HG02938 (cell line): ENCODE measurements around the gene OBP2B.
"Not testable (repeated sequence)": the region's sequence is repeated elsewhere in the genome, so short reads cannot be mapped to it uniquely, and the experiment has no call there.

ENCODE experiments used
- ATAC-seq: cut with Tn5 transposase; IDR thresholded peaks from one replicate; pipeline ENCODE4 v1.9.1; 2021; ENCODE audit warnings: mild to moderate bottlenecking, moderate library complexity; ENCODE audit not compliant: unreplicated experiment

Gene OBP2B

GRCh38 chr9:133223159-133223756, 14.2 kb upstream of the OBP2B start:
- not testable (repeated sequence) for ATAC-seq

DNA sequence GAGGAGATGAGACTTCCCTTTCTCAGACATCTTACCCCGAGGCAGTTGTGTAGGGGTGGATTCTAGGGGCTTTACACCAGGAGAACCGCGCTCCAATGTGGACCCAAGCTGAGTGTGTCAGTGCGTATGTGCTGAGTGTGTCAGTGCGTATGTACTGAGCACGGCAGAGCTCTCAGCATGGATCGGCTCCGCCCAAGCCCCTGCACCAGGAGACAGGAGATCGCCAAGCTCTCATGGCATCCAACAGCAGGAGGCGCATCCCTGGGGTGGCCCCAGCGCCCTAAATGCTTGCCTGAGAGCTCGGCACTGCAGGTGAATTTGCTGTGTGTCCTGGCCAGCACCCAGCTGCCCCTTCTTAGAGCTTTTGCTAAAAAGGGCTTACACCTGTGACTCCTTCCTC, 12.9 kb upstream of the OBP2B start:
- ATAC-seq = not testable (repeated sequence)

DNA sequence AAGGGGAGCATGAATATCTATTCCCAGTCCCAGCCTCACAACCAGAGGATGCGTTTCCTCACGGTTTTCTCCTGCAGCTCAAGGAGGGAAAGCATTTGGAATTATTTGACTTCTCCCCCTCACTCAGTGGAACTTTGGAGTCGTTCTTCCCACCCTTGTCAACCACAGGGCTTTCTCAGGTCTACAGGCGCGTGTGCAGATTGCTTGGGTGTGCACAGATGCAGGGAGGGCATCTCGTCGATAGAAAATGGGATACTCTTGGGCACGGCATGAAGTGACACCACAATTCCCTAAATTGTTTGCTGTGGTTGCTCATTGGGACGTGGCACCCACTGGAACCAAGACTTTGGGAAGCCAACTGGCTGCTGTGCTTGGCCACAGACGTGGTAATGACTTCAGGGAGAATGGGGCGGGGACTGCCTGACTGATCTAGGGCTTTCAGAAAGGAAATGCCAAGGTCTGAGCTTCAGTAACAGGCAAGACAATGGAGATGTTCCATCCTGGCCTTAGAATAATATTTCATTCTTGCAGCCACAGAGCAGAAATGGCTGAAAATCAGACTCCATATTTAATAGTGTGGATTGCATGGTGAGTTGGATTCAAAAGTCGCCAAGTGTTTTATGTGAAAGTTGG, 12.2 kb upstream of the OBP2B start:
- ATAC-seq = no peak

DNA sequence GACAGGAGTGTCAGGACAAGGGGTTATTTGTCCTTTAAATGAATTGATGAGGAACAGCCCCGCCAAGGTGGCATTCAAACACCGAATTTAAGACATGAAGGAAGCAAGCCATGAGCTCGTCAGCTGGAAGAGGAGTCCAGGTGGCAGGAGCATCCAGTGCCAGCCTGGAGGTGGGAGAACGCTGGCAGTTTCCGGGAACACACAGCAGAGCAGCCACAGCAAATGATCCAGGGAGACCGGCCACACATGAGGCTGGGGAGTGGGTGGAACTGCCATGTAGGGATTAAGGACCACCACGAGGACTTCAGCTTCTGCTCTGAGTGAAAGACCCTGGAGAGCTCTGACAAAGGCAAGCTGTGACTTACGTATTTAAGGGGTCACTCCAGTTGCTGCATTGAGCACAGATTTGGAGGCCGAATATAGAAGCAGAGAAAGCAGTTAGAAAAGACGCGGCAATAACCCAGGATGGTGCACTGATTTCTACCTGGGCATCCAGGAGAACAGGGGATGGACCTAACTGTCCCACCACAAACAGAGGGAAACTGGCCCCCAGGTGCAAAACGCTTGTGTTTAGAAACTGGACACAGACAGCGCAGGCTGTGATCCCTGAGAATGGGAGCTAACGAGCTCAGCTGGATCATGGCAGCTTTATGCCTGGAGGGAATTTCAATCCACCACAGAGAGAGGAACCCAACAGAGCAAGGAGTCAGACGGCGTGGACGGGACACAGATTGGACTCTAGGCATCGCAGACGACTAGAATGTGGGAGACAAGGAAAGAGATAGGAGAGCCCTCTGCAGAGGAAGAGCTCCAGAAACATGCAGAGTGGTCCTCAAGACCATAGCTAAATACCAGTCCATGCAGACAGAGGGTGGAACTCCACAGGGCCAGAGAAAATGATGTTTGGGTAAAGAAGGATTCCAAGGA, 9.3 kb upstream of the OBP2B start:
- ATAC-seq = not testable (repeated sequence)

- ATAC-seq = not testable (repeated sequence)
Measured at GRCh38 chr9:133217333-133217988, 8.4 kb upstream of the OBP2B start.

- ATAC-seq = not testable (repeated sequence)
Measured at GRCh38 chr9:133214276-133214675, 5.2 kb upstream of the OBP2B start.

DNA sequence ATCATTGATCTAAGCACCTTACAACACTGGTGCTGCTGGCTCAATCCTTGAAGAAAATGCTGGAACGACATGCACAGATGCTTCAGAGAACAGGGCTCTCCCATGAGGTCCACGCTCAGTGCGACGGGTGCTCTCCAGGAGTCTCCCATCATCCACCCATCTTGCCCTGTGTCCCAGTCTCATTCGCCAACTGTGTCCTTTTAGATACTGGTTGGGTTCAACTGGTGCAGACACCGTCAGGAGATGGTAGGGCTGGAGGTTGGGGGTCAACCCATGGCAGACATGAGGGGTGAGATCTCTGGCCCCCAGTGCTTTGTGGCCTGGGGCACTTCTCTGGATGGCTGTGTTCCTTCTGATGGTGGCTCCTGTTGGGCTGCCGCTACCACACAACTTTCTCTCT, 1.6 kb upstream of the OBP2B start:
- no peak for ATAC-seq

DNA sequence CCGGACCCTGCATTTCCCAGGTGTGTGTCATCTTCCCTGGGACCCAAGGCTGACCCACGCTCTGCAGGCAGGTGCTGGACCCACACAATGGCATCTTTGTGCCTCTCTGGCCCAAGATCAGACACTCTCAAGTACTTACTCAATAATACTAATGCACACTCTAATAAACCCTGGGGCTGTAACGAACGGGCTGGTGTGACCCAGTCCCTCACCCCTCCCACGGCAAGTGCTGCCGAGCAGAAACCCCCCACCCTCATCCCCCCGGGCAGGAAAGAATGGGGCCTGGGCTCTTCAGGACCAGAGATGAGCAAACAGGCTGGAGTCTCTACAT, 1.1 kb upstream of the OBP2B start:
- no peak for ATAC-seq

GRCh38 chr9:133209327-133210201, 514 bp upstream of the OBP2B start:
- not testable (repeated sequence) for ATAC-seq

DNA sequence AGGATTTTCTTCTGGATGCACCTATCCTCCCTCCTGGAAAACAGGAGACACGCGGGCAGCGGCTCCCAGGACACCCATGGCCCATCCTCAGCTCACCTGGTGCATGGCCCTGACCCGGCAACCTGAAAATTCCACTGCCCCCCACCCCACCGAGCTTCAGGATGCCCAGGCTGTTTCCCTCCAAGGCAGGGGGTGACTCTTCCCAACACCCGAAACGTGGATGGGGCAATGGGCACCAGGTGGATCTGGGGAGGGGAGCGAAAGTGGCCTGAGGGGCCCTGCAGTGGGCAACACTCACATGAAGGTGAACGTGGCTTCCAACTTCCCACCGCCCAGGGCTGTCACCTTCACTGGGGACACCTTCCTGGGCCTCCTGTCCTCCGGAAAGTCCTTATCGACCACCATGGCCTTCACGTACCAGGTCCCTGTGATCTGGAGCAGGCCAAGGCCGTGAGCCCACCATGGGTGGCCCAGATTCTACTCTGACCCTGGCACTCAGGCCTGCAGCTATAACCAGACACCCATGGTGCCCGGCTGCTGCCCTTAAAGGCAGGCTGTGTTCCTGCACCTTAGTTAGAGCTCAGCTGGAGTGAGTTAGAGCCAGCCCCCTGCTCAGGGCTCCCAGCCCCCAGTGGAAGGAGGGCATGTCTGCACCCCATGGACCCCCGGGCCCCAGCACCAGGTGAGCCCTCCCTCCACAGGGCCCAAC, 725 bp downstream of the OBP2B start:
- not testable (repeated sequence) for ATAC-seq

- ATAC-seq = no peak
Measured at GRCh38 chr9:133207540-133208170, 1.4 kb downstream of the OBP2B start.

- ATAC-seq = no peak
Measured at GRCh38 chr9:133207021-133207531, 2.0 kb downstream of the OBP2B start.

GRCh38 chr9:133205996-133206931, 2.8 kb downstream of the OBP2B start:
- ATAC-seq = no peak

DNA sequence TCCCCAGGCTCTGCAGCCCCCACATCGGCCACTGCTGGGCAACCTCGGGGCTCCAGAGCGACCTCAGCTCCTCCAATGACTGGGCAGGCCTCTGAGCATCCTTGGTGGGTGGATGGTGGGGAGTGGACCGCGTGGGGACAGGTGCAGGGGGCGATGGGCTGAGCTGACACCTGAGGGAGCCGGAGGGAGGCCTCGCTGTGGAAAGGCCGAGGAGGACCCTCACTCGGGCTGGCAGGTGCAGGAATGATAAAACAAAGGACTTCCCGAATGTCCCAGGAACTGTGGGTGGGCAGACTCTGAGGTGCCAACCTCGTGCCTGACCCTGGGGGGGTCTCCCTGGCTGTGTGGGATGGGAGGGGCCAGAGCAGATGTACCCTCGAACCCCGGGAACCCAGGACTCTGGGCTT, 3.6 kb downstream of the OBP2B start:
- ATAC-seq = not testable (repeated sequence)

DNA sequence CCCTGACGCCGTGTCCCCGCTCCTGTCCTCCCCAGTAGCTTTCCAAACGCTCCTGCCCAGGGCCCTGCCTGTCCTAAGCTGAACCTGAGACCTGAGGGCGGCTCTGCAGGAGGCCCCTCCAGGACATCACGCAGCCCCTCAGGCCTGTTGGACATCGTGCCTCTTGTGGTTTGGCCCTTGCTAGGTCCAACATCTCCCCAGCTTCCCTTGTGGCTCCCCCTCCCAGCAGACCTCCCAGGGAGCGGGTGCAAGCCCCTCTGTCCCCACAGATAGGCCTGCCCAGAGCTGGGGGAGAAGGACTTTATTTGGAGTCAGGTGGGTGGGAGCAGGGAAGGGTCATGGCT, 4.1 kb downstream of the OBP2B start:
- ATAC-seq = no peak

GRCh38 chr9:133204335-133204992, 4.6 kb downstream of the OBP2B start:
- ATAC-seq = no peak

- ATAC-seq = no peak
Measured at GRCh38 chr9:133203506-133204075, 5.5 kb downstream of the OBP2B start.
